A549 (cell line): ENCODE measurements around the gene TEX36. TPM values are rescaled to one million over a fixed set of nuclear protein-coding genes. Genes with fewer than 3 reads are reported as not detected.

Experiments used
- ATAC-seq, 2 experiments: fragments of 200-7000 bp in 1 of 2; fragments of >200 bp in 1 of 2; cut with Nextera tagmentation in 1 of 2; cut with Tn5 transposase in 1 of 2; 3 replicates each; pipeline versions ENCODE4 v1.8.0 to v1.9.1; 2018 to 2020; ENCODE audit warnings: mild to moderate bottlenecking in 1 of 2, moderate library complexity in 1 of 2
- CTCF ChIA-PET: fragments of 300-600 bp; sonication (Branson Sonifier 250); formaldehyde crosslinking; extraction: SDS; loops from one replicate; lab custom pipeline; 2021; ENCODE audit warnings: antibody characterized with exemption, inconsistent platforms; lab: Yijun Ruan, JAX
- POLR2A ChIA-PET: fragments of 350-600 bp; formaldehyde crosslinking; extraction: SDS; loops from one replicate; lab custom pipeline; 2021; ENCODE audit warnings: antibody characterized with exemption, inconsistent platforms; lab: Yijun Ruan, JAX
- DNase-seq, 2 experiments: peaks; one replicate each; pipeline versions ENCODE4 v3.0.0 to v3.0.0-alpha.2; 2011 to 2016; ENCODE audit warnings: low read depth in 1 of 2, low spot score in 1 of 2
- FAIRE-seq: peaks from 2 replicates; lab custom pipeline; 2011; peaks lifted over from hg19 to GRCh38; lab: Jason Lieb, UNC
- H3K27ac ChIP-seq, 2 experiments: fragments of >200 bp; sonication (Bioruptor Twin); formaldehyde crosslinking; 3 replicates each; pipeline ENCODE4 v1.5.1; 2016 to 2017
- H3K4me1 ChIP-seq: fragments of >200 bp; sonication (Bioruptor Twin); formaldehyde crosslinking; 3 replicates; pipeline ENCODE4 v1.6.1; 2016
- H3K4me2 ChIP-seq: fragments of >200 bp; sonication (Bioruptor Twin); formaldehyde crosslinking; 3 replicates; pipeline ENCODE4 v1.6.1; 2016
- H3K4me3 ChIP-seq: fragments of >200 bp; sonication (Bioruptor Twin); formaldehyde crosslinking; 3 replicates; pipeline ENCODE4 v1.5.1; 2016
- H3K9me3 ChIP-seq: fragments of >200 bp; sonication (Bioruptor Twin); formaldehyde crosslinking; 3 replicates; pipeline ENCODE4 v1.6.1; 2016
- BHLHE40 ChIP-seq: IDR thresholded peaks from 2 replicates; pipeline ENCODE4 v1.6.1; 2012; ENCODE audit warnings: low read depth, low read length, inconsistent platforms
- CBX8 ChIP-seq: fragments of 200-600 bp; sonication (generic); IDR thresholded peaks from 2 replicates; pipeline ENCODE4 v1.6.1; 2016
- CEBPB ChIP-seq, 2 experiments: fragments of >200 bp in 1 of 2; sonication (Bioruptor Twin) in 1 of 2; formaldehyde crosslinking in 1 of 2; IDR thresholded peaks; 2 replicates each; pipeline ENCODE4 v1.6.1; 2012 to 2016
- CHD2 ChIP-seq: fragments of 150-350 bp; IDR thresholded peaks from 2 replicates; pipeline ENCODE4 v1.6.1; 2014; ENCODE audit warnings: low read length; ENCODE audit not compliant: partially characterized antibody
- CHD4 ChIP-seq: fragments of 200-600 bp; sonication (generic); IDR thresholded peaks from 2 replicates; pipeline ENCODE4 v1.6.1; 2016; ENCODE audit warnings: antibody characterized with exemption, mild to moderate bottlenecking, borderline replicate concordance
- EHMT2 ChIP-seq: fragments of 200-600 bp; sonication (generic); IDR thresholded peaks from 2 replicates; pipeline ENCODE4 v1.6.1; 2016; ENCODE audit warnings: antibody characterized with exemption, low read depth, mild to moderate bottlenecking, moderate library complexity
- EP300 ChIP-seq, 2 experiments: fragments of >200 bp; sonication (Bioruptor Twin); formaldehyde crosslinking; IDR thresholded peaks; 2 replicates in 1 of 2; 3 replicates in 1 of 2; pipeline ENCODE4 v1.6.1; 2016 to 2017
- FOSL2 ChIP-seq, 2 experiments: fragments of 450-650 bp in 1 of 2; fragments of >200 bp in 1 of 2; sonication (Bioruptor Twin) in 1 of 2; formaldehyde crosslinking; IDR thresholded peaks; 2 replicates each; pipeline versions ENCODE4 v1.5.0 to v1.6.1; 2016 to 2020; ENCODE audit warnings: mild to moderate bottlenecking in 1 of 2, moderate library complexity in 1 of 2
- FOXS1 ChIP-seq: fragments of 250-450 bp; sonication (Bioruptor Pico); IDR thresholded peaks from 2 replicates; pipeline ENCODE4 v1.5.0; 2020; ENCODE audit warnings: mild to moderate bottlenecking, moderate library complexity
- HEYL ChIP-seq: fragments of 250-450 bp; sonication (Bioruptor Pico); IDR thresholded peaks from 2 replicates; pipeline ENCODE4 v1.8.0; 2021; ENCODE audit warnings: mild to moderate bottlenecking, moderate library complexity
- HOXB5 ChIP-seq: fragments of 250-450 bp; sonication (Bioruptor Pico); IDR thresholded peaks from 2 replicates; pipeline ENCODE4 v1.5.0; 2020; ENCODE audit warnings: mild to moderate bottlenecking, moderate library complexity
- JUN ChIP-seq, 2 experiments: fragments of >200 bp; sonication (Bioruptor Twin); formaldehyde crosslinking; IDR thresholded peaks; 2 replicates in 1 of 2; 3 replicates in 1 of 2; pipeline ENCODE4 v1.6.1; 2016 to 2017
- JUNB ChIP-seq: fragments of >200 bp; sonication (Bioruptor Twin); formaldehyde crosslinking; IDR thresholded peaks from 2 replicates; pipeline ENCODE4 v1.6.1; 2016
- KDM1A ChIP-seq: fragments of 200-600 bp; sonication (generic); IDR thresholded peaks from 2 replicates; pipeline ENCODE4 v1.6.1; 2016; ENCODE audit warnings: low read depth, mild to moderate bottlenecking
- MAFK ChIP-seq: fragments of 450-650 bp; IDR thresholded peaks from 2 replicates; pipeline ENCODE4 v1.6.1; 2014; ENCODE audit not compliant: partially characterized antibody
- PHF8 ChIP-seq: fragments of 200-600 bp; sonication (generic); IDR thresholded peaks from 2 replicates; pipeline ENCODE4 v1.6.1; 2016; ENCODE audit warnings: low read depth, mild to moderate bottlenecking, antibody characterized with exemption, moderate library complexity, borderline replicate concordance
- POLR2AphosphoS2 ChIP-seq: conservative IDR thresholded peaks from 2 replicates; pipeline ENCODE4 v1.6.1; 2012; ENCODE audit warnings: low read length, improper control_type of control experiment, inconsistent platforms
- RAD21 ChIP-seq, 2 experiments: fragments of >200 bp in 1 of 2; sonication (Bioruptor Twin) in 1 of 2; formaldehyde crosslinking in 1 of 2; IDR thresholded peaks in 1 of 2; conservative IDR thresholded peaks in 1 of 2; 2 replicates in 1 of 2; 3 replicates in 1 of 2; pipeline ENCODE4 v1.6.1; 2012 to 2018; ENCODE audit warnings: inconsistent platforms in 1 of 2
- RARB ChIP-seq: fragments of 250-450 bp; sonication (Bioruptor Pico); IDR thresholded peaks from 2 replicates; pipeline ENCODE4 v1.8.0; 2021; ENCODE audit warnings: mild to moderate bottlenecking, moderate library complexity
- RFX5 ChIP-seq: fragments of 450-650 bp; IDR thresholded peaks from 2 replicates; pipeline ENCODE4 v1.7.1; 2014; ENCODE audit warnings: antibody characterized with exemption, mild to moderate bottlenecking, moderate library complexity
- SMC3 ChIP-seq: fragments of >200 bp; sonication (Bioruptor Twin); formaldehyde crosslinking; IDR thresholded peaks from 3 replicates; pipeline ENCODE4 v1.6.1; 2018; ENCODE audit warnings: inconsistent platforms
- SREBF2 ChIP-seq: fragments of 450-650 bp; IDR thresholded peaks from 2 replicates; pipeline ENCODE4 v1.6.1; 2014; ENCODE audit warnings: mild to moderate bottlenecking, moderate library complexity
- ZNF302 ChIP-seq: fragments of 250-450 bp; sonication (Bioruptor Pico); IDR thresholded peaks from 2 replicates; pipeline ENCODE4 v1.9.0; 2021; ENCODE audit warnings: inconsistent platforms, mild to moderate bottlenecking, moderate library complexity
- ZSCAN20 ChIP-seq: fragments of 250-450 bp; sonication (Bioruptor Pico); IDR thresholded peaks from 2 replicates; pipeline ENCODE4 v1.8.0; 2022; ENCODE audit warnings: mild to moderate bottlenecking, moderate library complexity
- WGBS: methylation state at CpG from one replicate; pipeline ENCODE4 v1.1.6; 2017; ENCODE audit errors: missing lambda C conversion rate; 5-methylcytosine and 5-hydroxymethylcytosine counted together
- polyA plus RNA-seq, 4 experiments: library from polyadenylated mRNA; depleted of rRNA in 3 of 4; stranded (reverse); fragments of >200 nt; fragmentation: RNase III in 1 of 4; extraction: RNeasy Plus Mini Kit Qiagen cat#74134 plus additional on column Dnase treatment in 1 of 4; gene quantifications; 2 replicates in 3 of 4; 3 replicates in 1 of 4; pipeline ENCODE4 v1.2.3, GENCODE V29; 2011 to 2017
- TF ChIP-seq, protein P1 (sequence below): IDR thresholded peaks from 2 replicates; pipeline ENCODE4 v1.6.1; 2012; ENCODE audit warnings: low read depth, borderline replicate concordance
- TF ChIP-seq, protein P2 (sequence below): fragments of >200 bp; sonication (Bioruptor Twin); formaldehyde crosslinking; IDR thresholded peaks from 3 replicates; pipeline ENCODE4 v1.5.1; 2016
- TF ChIP-seq, protein P3 (sequence below): fragments of 250-450 bp; sonication (Bioruptor Pico); IDR thresholded peaks from 2 replicates; pipeline ENCODE4 v1.5.0; 2020; ENCODE audit warnings: low read depth, mild to moderate bottlenecking, moderate library complexity
- TF ChIP-seq, protein P4 (sequence below): fragments of >200 bp; sonication (Bioruptor Twin); formaldehyde crosslinking; IDR thresholded peaks from 3 replicates; pipeline ENCODE4 v1.6.1; 2016
- TF ChIP-seq, protein P5 (sequence below): IDR thresholded peaks from 2 replicates; pipeline ENCODE4 v1.6.1; 2012

TEX36 gene
- polyA plus RNA-seq, 2 of the 4 experiments (the other 2 are of a cell fraction) = not detected

DNA sequence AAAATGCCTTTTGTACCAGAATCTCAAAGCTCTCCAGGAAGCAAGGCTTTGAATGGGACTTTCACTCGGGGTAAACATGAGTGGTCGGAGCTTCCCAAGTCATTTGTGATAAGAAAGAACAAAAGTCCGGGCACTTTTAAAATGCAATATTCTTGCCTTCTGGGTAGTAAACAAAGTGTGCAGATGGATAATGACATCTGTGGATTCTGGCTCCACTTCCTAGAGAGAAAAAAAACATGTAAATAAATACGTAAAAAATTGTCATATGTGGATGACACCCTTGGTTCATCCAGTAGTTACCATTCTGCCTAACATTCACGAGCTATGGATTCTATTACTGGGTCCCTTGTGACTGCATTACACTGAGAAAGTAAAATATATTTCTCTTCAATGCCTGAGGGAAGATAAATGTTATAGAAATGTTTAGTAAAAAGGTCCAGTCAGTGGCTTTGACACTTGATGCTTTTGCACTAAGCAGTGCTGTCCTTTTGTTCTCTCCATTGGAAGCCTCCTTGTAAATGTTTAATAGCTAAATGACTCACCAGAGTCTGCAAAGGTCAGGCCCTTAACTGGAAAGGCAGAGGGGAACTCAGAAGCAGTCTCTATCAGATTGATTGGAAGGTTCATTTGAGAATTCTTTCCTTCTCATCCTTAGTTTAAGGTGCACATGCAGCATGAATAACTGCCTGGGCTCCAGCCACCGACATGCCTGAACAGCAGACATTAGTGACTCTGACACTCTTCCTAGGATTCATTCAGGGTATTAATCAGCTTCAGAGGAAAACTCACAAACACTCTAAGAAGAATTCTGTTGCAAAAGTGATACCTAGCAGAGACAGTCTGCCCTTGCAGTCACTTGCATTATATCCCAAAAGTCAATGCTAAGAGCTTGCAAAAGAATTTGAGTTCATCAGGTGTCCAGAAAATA, 24.8 kb upstream of the TEX36 start:
- TF ChIP-seq RFX5 = no peak
- TF ChIP-seq CHD4 = no peak
- no peak for TF ChIP-seq SREBF2
- no peak for TF ChIP-seq PHF8
- no peak for TF ChIP-seq RARB (CRISPR knock-in tag)
- TF ChIP-seq ZSCAN20 (CRISPR knock-in tag) = no peak
- no peak for TF ChIP-seq KDM1A
- TF ChIP-seq, protein P1, sequence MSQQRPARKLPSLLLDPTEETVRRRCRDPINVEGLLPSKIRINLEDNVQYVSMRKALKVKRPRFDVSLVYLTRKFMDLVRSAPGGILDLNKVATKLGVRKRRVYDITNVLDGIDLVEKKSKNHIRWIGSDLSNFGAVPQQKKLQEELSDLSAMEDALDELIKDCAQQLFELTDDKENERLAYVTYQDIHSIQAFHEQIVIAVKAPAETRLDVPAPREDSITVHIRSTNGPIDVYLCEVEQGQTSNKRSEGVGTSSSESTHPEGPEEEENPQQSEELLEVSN = no peak
- no peak for TF ChIP-seq ZNF302 (CRISPR knock-in tag)
- no peak for TF ChIP-seq CBX8
- no peak for TF ChIP-seq EHMT2
- 0 out of 2 replicates have a peak, but pooled peaks have one; percentile 30 for TF ChIP-seq JUNB
- TF ChIP-seq FOSL2 (IDR thresholded peaks at IDR 0.05) = 0 out of 2 replicates have a peak, but pooled peaks have one; percentile 36
- peak; percentile 75 for TF ChIP-seq FOSL2 (CRISPR knock-in tag; IDR thresholded peaks at IDR 0.05)
- FAIRE-seq = peak; percentile 84
- ATAC-seq = peak; percentile 87 to 96
- Histone ChIP-seq H3K27ac (peak overlapping the region; percentile 58 to 76; a peak in 5 of 6 replicates), H3K4me2 (peak overlapping the region; percentile 74), H3K4me1 (peaks cover 27% of the 10 kb centered on the region), H3K9me3 (no peaks in the 10 kb centered on the region), H3K4me3 (no peak overlapping the region)
- POLR2A ChIA-PET = interaction anchor here (1.0 to 2.3 kb wide), 2 partner anchors 12 to 13 kb away, joined by 3 to 20 read pairs; partner anchors contain the start of gene EDRF1
- WGBS = 36% methylated on average over 6 of the region's 6 CpGs
- CTCF ChIA-PET = interaction anchor here (0.6 to 1.4 kb wide), 4 partner anchors 11 to 1098 kb away, joined by 3 to 4 read pairs (median 4); no protein-coding TSS in a partner anchor
- peak; percentile 50 to 80 for DNase-seq

DNA sequence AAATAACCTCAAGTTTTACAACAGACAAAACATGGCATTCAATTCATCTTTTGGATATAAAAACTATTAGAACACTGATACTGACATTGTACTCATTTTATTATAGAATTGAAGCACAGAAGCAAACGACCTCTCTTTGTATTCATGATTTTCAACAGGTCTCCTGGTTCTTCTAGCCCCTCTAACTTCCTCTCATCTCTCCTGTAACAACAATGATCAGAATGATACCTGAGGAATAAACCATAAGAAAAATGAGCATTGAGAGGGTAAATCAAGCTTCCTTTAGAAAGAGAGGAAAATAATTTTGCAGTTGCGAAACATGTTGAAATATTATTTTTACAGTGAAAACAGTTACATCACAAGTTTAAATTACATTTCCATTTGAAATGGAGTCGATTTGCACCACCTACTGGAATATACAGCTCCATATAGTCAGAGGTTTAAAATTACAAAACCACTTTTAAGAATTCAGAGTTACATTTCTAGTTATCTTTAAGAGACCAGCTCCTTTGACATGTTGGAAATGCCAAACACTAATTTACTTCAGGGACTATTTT, 17.5 kb upstream of the TEX36 start:
- 35% methylated on average over 3 of the region's 3 CpGs for WGBS
- ChIA-PET POLR2A (no interaction called here), CTCF (interaction anchor here (0.7 to 2.1 kb wide), 7 partner anchors 11 to 653 kb away, joined by 3 to 5 read pairs (median 4); no protein-coding TSS in a partner anchor)
- no peak for FAIRE-seq
- Histone ChIP-seq H3K4me1 (peaks cover 4% of the 10 kb centered on the region), H3K4me2 (no peak overlapping the region), H3K4me3 (no peak overlapping the region), H3K27ac (no peak overlapping the region)
- DNase-seq = peak in 1 of 2 experiments; percentile 27
- TF ChIP-seq BHLHE40 (no peak), EP300 (IDR thresholded peaks at IDR 0.05) (no peak), JUN (IDR thresholded peaks at IDR 0.05) (no peak), SMC3 (peak; percentile 38; the same call in 1 of the 3 replicates), FOXS1 (CRISPR knock-in tag) (no peak), HOXB5 (CRISPR knock-in tag) (no peak), EHMT2 (no peak), MAFK (no peak), POLR2AphosphoS2 (no peak), RAD21 (conservative IDR thresholded peaks at IDR 0.05 in 1 of 2, IDR thresholded peaks at IDR 0.05 in 1 of 2) (peak; percentile 57 to 61), CEBPB (IDR thresholded peaks at IDR 0.05) (peak; percentile 68; a peak in 2 of 4 replicates), HEYL (no peak), CHD2 (no peak)
- TF ChIP-seq, protein P2, sequence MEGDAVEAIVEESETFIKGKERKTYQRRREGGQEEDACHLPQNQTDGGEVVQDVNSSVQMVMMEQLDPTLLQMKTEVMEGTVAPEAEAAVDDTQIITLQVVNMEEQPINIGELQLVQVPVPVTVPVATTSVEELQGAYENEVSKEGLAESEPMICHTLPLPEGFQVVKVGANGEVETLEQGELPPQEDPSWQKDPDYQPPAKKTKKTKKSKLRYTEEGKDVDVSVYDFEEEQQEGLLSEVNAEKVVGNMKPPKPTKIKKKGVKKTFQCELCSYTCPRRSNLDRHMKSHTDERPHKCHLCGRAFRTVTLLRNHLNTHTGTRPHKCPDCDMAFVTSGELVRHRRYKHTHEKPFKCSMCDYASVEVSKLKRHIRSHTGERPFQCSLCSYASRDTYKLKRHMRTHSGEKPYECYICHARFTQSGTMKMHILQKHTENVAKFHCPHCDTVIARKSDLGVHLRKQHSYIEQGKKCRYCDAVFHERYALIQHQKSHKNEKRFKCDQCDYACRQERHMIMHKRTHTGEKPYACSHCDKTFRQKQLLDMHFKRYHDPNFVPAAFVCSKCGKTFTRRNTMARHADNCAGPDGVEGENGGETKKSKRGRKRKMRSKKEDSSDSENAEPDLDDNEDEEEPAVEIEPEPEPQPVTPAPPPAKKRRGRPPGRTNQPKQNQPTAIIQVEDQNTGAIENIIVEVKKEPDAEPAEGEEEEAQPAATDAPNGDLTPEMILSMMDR = peak; percentile 43
- TF ChIP-seq, protein P3, sequence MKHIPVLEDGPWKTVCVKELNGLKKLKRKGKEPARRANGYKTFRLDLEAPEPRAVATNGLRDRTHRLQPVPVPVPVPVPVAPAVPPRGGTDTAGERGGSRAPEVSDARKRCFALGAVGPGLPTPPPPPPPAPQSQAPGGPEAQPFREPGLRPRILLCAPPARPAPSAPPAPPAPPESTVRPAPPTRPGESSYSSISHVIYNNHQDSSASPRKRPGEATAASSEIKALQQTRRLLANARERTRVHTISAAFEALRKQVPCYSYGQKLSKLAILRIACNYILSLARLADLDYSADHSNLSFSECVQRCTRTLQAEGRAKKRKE = no peak
- TF ChIP-seq, protein P4, sequence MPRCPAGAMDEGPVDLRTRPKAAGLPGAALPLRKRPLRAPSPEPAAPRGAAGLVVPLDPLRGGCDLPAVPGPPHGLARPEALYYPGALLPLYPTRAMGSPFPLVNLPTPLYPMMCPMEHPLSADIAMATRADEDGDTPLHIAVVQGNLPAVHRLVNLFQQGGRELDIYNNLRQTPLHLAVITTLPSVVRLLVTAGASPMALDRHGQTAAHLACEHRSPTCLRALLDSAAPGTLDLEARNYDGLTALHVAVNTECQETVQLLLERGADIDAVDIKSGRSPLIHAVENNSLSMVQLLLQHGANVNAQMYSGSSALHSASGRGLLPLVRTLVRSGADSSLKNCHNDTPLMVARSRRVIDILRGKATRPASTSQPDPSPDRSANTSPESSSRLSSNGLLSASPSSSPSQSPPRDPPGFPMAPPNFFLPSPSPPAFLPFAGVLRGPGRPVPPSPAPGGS = no peak
- TF ChIP-seq, protein P5, sequence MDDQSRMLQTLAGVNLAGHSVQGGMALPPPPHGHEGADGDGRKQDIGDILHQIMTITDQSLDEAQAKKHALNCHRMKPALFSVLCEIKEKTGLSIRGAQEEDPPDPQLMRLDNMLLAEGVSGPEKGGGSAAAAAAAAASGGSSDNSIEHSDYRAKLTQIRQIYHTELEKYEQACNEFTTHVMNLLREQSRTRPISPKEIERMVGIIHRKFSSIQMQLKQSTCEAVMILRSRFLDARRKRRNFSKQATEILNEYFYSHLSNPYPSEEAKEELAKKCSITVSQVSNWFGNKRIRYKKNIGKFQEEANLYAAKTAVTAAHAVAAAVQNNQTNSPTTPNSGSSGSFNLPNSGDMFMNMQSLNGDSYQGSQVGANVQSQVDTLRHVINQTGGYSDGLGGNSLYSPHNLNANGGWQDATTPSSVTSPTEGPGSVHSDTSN = no peak
- TF ChIP-seq, all 56 proteins: peak for 4
- ATAC-seq = no peak
- H3K9me3 ChIP-seq = no peaks in the 10 kb centered on the region
